Fibroblast of skin of abdomen (primary cell): ENCODE results near the gene DNAJC15.

Source experiments
- DNase-seq: peaks from one replicate; pipeline ENCODE4 v3.0.0-alpha.2; 2013

Gene DNAJC15

DNA sequence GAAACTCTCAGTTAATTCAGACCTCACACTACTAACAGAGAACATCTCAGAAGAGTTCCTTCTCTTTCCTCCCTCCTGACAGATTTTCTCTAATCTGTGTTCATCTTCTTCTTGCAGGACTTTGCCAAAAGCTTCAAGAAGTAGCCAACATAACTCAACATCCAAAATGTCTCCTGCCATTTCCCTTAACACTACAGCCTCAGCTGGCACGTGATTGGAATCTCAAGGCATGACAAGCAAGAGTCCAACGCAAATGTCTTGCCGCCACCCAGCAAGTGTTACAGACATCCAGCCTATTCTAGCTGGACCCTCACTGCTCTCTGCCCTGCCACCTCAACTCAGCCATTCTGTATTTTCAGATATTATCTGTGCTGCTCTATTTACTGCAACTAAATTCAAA lies 135.1 kb downstream of the DNAJC15 start:
- DNase-seq: no peak

DNA sequence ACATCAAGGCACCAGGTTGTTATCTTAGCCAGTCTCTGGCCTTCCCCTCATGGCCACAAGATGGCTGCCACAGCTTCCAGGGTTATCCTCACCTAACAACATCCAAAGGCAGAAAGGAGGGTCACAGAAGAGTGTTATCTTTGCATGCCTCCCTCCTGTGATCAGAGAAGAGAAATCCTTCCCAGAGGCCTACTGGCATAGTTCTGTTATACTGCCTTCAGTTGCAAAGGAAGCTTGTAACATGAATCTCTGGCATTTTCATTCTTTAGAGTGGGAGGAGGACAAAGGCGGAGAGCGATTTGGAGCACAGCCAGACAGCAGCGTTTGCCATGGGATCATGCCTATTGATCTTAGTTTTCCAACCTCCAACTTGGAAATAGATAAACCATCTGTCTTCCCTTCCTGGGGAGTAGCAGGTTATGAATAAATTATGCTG lies 135.7 kb downstream of the DNAJC15 start:
- peak; percentile 71 for DNase-seq
